Stimulated activated CD8-positive, alpha-beta memory T cell treated with anti-CD3 and anti-CD28 coated beads, Interleukin-7, amount 100 ng/mL, for 24 hours (primary cell): Measurements from ENCODE around the gene HLCS.
"Not testable (repeated sequence)": the region's sequence is repeated elsewhere in the genome, so short reads cannot be mapped to it uniquely, and the experiment has no call there.

Experiments
- DNase-seq: peaks from one replicate; pipeline ENCODE4 v3.0.0-alpha.2; 2020; ENCODE audit warnings: low read depth

Gene HLCS

GRCh38 chr21:36955783-36956182 lies 10.7 kb downstream of the HLCS start:
- no peak for DNase-seq

DNA sequence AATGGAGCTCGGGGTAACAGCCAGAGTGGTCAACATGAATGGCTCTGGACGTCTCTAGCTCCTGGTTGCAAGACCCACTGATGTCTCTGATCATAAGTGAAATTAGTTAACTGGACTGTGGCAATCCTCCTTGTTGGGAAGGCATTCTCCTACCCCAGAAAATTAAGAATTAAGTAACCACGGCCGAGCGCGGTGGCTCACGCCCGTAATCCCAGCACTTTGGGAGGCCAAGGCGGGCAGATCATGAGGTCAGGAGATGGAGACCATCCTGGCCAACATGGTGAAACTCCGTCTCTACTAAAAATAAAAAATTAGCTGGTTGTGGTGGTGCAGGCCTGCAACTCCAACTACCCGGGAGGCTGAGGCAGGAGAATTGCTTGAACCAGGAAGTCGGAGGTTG lies 14.1 kb downstream of the HLCS start:
- DNase-seq, result not testable (repeated sequence)

- no peak for DNase-seq
These were observed 17.0 kb downstream of the HLCS start for GRCh38 chr21:36949171-36950141.

DNA sequence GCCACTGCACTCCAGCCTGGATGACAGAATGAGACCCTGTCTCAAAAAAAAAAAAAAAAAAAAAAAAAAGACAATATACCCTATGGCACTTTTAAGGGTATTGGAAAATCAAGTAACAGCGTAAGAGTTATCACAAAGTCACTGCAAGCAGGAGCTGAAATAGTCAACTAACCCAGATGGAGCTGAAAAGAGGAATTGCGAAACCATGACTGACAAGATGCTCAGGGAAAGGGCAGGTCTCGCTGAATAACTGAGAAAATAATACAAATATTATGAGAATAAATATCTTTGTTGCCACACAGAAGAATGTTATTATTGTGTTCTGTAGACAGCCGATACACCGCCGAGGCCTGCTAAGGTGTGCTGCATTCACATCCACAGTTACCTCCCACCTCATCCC lies 17.8 kb downstream of the HLCS start:
- DNase-seq, result no peak

DNA sequence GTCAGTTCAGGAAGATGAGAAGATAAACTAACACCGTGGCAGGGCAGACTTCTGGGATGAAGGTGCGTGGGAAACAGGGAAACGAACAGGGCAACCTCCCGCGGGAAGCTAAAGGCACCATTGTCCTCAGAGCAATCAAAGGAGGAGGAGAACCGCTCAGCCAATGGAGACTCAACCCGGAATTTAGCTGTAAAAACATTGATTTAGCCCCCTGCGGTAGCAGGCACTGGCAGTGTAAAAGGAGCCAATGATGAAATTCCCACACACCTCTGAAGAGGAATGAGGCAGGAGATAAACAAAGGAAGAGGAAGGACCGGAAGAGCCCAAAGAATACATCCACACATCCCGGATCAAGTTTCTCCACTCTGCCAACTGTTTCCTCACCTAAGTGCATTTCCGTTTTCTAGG lies 19.5 kb downstream of the HLCS start:
- no peak for DNase-seq

- no peak for DNase-seq
These were observed 20.9 kb downstream of the HLCS start for GRCh38 chr21:36945496-36946138.

DNA sequence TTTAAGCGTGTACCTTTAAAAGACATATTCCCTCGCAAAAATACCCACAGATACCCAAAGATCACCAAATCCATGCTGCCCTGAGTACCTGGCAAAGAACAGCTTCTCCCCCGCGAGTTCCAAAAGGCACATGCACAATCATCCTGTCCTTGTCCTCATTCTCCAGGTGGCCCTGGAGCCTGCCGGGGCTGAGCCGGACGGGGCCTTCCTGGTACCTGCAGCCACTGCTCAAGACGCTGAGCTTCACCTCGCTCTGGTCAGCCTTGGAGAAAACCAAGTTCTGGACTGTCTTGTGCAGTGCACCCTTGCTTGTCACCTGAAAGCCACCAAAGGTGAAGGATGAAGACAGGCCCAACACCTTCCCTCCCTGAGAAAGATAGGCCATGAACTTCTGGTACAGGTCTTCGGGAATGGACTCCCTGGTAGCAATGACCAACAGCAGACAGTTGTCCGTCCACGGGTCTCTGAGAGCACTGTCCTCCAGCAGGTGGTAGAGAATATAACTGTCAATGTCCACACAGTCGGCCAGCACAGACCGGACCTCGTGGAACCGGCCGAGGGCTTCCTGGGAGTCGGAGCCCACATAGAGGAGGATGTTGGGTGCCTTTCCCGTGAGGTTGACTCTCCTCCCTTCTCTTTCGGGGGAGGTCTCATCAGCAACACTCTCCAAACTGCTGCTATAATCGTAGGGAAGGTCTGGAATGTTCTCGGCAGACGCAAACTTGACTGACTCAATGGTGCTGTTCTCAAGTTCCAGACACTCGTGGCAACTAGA lies 29.9 kb downstream of the HLCS start:
- DNase-seq, result no peak

- DNase-seq, result no peak
These were observed 31.5 kb downstream of the HLCS start for GRCh38 chr21:36934864-36935420.

- DNase-seq, result no peak
These were observed 34.2 kb downstream of the HLCS start for GRCh38 chr21:36932161-36932816.

GRCh38 chr21:36929622-36930021 lies 36.8 kb downstream of the HLCS start:
- DNase-seq, result no peak

GRCh38 chr21:36928960-36929359 lies 37.5 kb downstream of the HLCS start:
- DNase-seq, result no peak

DNA sequence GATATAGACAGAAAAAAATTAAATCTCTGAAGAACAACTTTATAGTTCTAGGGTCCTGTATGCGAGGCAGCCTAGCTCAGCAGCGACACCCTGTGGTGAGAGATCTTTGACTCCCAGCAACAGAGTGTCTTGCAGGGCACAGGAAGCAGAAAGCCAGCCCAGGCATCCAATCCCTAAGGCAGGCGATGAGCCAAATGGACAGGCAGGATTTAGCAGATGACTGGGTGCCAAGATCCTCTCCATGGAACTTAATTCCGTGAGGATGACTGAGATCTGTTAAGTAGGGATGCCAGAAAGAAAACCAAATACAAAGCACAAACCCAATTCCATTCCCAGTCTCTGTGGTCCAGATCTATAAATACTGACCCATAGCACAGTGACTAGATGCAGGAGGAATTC lies 38.8 kb downstream of the HLCS start:
- peak; percentile 65 for DNase-seq

GRCh38 chr21:36926989-36927718 lies 39.3 kb downstream of the HLCS start:
- no peak for DNase-seq

GRCh38 chr21:36923270-36923669 lies 43.2 kb downstream of the HLCS start:
- DNase-seq, result no peak

GRCh38 chr21:36922861-36923260 lies 43.6 kb downstream of the HLCS start:
- no peak for DNase-seq

DNA sequence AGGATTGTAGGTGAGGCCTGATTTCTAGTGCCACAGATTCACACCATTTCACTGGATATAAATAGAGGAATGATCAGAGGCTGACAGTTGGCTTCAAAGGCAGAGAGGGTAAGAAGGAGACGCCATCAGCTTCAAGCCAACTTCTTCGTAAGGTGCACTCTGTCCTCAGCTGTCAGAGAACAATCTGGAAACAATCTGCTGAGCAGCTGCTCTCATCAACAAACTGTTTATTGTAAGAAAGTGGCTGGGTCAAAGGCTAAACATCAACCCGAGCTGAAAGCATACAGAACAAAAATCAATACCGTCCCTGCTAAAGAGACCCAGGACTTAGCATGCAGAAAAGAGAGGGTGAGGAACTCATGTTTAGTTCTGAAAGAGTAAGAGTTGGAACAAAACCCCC lies 48.2 kb downstream of the HLCS start:
- no peak for DNase-seq

DNA sequence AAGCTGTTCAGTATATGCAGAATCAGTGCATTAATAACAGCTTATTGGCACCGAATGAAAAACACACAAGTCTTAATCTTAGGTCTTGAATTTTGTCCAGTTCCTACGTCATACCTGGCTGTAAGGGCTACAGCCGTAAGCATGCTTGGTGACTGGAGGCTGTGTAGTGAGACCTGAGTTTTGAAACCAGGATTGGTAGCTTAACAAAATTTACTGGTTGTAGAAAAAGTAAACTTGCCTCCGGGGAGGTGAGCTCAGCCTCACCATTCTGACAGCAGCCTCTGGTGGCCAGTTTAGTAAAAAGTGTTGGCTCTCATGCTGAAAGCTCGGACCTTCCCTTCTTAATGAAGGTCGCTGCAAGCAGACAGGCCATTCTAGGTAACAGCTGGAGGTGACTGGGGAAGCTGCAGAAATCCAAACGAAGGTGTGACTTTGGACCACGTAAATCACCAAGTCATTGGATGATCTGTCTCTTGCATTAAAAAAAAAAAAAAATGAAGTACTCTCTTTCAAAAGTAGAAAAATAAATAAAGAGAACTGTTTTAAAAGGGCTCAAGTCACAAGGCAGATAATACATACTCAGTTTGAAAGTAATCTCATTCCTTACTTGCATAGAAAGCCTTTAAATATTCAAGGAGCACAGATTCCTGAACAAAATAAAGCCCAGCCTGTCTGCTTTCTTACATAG lies 48.9 kb downstream of the HLCS start:
- no peak for DNase-seq

GRCh38 chr21:36916718-36917117 lies 49.8 kb downstream of the HLCS start:
- DNase-seq, result no peak

DNA sequence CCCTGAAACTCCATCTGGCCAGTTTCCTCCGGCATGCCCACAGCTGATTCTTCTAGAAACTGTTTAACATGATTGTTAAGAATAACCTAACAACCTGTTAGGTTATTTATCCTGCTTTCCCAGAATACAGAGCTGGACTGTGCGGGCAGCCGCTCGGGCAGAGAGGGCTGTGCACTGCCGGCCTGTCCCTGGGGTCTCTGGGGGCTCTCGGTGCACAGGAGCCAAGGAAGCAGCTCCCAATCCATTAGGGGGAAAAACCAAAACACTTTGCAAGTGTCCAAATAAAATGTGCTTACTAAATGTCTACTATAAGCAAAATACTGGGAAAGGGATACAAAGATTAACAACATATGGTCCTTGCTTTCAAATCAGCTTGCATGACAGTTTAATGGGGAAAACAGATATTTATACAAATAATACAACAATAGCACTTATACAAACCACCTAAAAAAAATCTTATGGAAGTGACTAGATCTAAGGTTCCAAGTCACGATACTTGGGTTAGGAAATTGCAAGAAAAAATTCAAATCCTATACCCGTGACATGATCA lies 50.7 kb downstream of the HLCS start:
- no peak for DNase-seq

DNA sequence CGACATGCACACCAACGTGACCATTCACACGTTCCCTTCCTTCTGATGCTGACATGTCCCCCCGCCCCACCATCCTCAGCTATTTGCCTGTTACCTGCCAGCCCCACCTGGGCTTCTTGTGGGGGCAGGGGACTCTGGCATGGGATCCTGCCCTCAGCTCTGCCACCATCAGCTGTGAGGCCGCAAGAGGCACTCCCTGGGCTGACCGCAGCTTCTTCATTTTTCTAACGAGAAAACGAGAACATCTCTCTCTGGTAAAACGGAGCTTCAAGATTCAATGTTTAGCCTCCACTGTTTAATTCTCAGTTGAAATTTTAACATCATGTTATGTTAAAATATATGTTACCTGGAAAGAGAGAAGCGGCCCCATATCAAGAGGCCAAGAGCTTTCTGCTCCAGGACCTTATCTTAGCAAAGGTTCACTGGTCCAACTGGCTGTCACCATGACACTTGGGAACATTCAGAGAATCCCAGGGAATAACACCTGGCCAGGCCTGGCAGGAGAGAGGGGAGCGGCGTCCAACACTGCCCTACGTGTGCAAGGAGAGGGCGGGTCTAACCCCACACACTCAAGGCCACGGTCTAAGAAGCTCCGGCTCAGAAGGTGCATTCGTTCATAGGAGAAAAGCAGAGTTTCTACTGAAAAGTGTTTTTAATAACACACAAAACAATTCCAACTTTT lies 51.3 kb downstream of the HLCS start:
- DNase-seq, result no peak
